Renal pelvis (tissue), 4 donors: ENCODE measurements around the gene SMTNL2. TPM values are rescaled to one million over a fixed set of nuclear protein-coding genes. Genes with fewer than 3 reads are reported as not detected.
A peak's percentile ranks its signal among the peaks of the same experiment; 100 is the strongest.
"Not testable (repeated sequence)": the region's sequence is repeated elsewhere in the genome, so short reads cannot be mapped to it uniquely, and the experiment has no call there.

Experiments
- DNase-seq: peaks from one replicate; pipeline ENCODE4 v3.0.0-alpha.2; 2013
- polyA plus RNA-seq, 3 donors: library from polyadenylated mRNA; unstranded; fragments of 120-200 nt; gene quantifications; one replicate each; pipeline ENCODE4 v1.2.1, GENCODE V29; 2013; ENCODE audit not compliant: insufficient read length in 3 of 3

The SMTNL2 gene
- polyA plus RNA-seq, 3 donors: 67.4 to 70.0 (median 67.8) TPM

GRCh38 chr17:4582101-4582501, 2.2 kb upstream of the SMTNL2 start:
- no peak for DNase-seq

- no peak for DNase-seq
Measured at GRCh38 chr17:4582691-4583090, 1.6 kb upstream of the SMTNL2 start.

DNA sequence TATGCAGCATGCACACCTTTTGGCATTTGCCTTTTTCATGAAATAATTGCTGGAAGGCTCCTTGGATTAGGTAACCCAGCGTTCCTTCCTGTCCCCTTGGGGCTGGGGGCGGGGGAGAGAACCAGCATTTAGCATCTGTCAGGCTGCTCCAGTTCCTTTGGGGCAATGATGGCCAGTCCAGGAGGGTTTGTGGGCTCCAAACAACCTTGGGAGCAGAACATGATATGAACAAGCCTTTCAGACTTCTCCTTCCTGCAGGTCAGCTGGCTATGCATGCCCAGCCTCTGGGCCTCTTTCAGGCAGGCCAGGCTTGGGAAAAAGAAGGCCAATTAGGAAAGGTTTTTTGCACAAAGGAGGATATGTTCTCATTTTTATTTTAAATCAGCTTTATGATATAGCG, 1.1 kb upstream of the SMTNL2 start:
- DNase-seq: no peak

GRCh38 chr17:4583782-4584100, 588 bp upstream of the SMTNL2 start:
- DNase-seq: peak; percentile 71

DNA sequence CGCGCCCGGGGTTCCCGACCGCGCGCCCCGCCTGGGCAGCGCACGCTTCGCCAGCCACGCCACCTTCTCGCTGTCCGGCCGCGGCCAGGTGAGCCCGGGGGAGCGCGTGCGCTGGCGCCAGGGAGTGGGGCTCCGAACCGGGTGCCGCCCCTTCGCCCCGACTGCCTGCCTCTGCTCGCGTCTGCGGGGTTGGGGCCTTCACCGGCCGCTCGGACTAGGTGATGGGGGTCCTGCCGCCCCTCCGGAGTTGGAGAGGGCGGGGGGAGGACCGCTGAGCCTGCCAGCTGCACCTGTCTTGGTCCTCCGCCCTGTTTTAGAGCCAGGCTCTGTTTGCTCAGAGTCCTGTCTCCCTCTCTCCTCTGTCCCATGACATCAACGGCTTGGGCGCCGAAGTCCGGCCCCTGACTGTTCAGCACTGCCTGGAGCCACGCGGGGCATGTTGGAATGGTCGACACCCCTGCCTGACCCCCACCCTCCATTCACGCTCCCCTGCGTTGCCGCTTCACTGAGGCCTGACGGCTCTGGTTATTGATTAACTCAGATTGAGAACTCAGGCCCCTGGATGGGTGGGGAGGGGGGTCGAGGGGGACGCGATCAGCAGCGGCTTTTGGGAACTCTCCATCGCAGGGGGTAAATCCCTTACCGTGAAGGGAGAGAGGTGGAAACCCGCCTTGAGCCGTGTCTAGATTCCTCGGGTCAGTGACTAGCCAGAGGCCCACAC, 748 bp downstream of the SMTNL2 start:
- DNase-seq: peak; percentile 81

GRCh38 chr17:4585638-4585994, 1.3 kb downstream of the SMTNL2 start:
- DNase-seq: no peak

DNA sequence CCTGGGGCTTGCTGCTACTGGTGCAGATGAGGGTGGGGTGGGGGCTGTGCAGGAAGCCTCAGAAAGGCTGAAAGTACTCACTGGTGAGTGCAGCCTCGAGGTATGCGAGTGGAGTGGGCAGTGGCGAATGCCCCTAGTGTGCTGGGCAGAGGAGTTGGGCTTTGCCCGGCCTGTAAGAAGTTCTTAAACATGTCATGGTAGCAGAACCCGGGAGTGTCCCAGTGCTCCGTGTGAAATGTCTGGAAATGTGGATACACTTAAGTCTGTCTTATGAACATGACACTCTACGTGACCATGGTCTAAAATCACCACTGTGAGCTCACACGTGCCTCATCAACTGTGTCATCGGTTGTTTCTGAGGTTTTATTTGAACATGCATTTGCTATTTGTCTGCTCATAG, 1.7 kb downstream of the SMTNL2 start:
- no peak for DNase-seq

DNA sequence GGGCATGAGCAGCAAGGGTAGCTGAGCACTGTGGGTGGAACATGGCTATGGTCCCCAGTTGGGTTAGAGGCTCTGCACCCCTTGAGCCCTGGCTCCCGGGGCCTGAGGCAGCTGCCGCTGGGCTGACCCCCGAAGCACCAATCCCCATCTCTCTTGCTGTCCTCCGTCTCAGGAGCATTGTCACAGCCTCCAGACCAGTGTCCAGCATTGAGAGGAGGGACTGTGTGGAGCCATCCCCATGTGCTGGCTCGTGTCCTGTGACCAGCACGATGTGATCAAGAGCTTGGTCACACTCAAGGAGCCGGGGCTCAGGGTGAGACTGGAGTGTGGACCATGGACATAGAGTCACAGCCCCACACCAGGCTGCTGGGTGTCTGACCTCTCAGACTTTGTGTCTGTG, 2.9 kb downstream of the SMTNL2 start:
- no peak for DNase-seq

- no peak for DNase-seq
Measured at GRCh38 chr17:4587803-4588202, 3.5 kb downstream of the SMTNL2 start.

GRCh38 chr17:4588391-4588790, 4.1 kb downstream of the SMTNL2 start:
- no peak for DNase-seq

DNA sequence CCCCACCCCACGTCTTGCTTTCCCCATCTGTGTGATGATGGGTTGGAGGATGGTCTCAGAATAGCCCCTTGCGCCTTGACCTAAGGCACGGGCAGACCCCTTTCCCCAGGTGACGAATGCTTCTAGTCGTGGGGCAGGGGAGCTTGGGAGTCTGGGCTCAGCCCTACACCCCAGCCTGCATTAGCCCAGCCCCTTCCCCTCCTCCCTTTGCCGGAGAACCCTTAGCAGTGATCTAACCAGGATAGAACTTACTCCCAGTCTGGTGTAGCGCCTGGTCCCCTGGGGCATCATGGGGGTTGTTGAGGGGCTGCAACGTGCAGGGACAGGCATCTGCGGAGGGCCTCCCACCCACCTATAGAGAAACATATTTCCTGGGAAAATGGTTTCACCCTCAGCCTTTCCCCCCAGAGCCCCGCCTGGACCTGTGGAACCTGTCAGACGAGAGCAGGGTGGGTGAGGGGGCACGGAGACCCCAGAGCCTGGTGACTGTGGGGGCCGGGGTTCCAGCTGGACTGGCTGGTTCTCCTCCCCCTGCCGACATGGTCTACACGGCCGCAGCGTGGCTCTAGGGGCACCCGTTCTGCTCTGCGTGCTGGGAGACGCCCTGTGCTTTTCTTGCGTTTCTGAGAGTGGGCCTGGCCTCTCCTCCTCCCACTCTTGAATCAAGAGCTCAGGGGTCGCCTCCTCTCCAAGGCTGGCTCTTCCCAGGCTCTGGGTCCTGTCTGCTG, 4.7 kb downstream of the SMTNL2 start:
- DNase-seq: no peak

GRCh38 chr17:4590042-4590441, 5.7 kb downstream of the SMTNL2 start:
- DNase-seq: not testable (repeated sequence)

- no peak for DNase-seq
Measured at GRCh38 chr17:4590981-4591453, 6.7 kb downstream of the SMTNL2 start.

DNA sequence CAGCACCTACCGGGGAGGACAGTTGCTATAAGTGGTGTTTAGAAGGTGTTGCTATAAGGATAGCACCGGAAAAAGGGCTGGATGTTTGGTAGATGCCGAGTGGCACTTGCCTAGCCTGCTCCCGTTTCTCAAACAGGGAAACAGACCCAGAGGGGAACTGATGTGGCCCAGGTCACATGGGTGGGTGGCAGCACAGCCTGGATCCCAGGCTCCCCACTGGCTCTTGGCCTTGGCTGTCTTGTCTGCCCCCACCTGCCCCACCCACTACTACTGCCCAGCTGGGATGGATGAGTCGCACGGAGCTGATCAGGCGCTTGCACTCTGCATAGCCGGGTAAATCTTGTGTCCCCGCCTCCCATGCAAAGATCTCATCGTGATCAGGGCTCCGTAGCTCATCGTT, 7.2 kb downstream of the SMTNL2 start:
- DNase-seq: no peak

GRCh38 chr17:4592240-4593005, 8.1 kb downstream of the SMTNL2 start:
- no peak for DNase-seq

DNA sequence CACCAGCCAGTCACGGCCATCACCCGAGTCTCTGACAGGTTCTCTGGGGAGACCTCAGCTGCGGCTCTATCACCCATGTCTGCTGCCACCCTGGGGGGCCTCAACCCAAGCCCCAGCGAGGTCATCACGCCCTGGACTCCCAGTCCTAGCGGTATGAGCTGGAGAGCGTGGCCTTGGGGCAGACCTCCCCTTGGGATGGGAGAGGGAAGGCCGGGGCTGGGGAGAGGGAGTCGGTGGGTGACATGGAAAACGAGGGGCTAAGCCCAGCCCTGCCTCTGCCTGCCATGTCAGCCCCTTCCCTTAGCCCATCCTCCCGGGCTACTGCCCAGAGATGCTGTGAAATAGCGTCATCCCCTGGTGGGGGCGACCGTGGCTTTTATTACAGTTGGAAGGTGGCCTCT, 8.7 kb downstream of the SMTNL2 start:
- DNase-seq: no peak

DNA sequence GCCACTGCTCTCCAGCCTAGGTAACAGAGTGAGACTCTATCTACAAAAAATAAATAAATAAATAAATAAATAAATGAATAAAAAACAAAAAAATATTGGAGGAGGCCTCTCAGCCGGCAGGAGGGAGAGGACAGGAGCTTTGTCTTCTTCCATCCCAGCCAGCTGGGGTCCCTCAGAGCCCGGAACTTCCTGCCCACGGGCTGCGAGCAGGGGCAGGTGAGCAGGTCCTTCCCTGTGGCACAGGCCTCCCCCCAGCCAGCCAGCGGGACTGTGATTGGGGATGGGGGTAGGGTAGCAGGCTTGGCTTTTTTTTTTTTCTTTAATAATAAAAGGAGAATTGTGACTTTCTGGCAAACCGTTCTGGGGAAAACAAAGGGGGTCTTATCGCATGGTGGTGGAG, 10.1 kb downstream of the SMTNL2 start:
- no peak for DNase-seq

- DNase-seq: no peak
Measured at GRCh38 chr17:4594931-4595684, 10.8 kb downstream of the SMTNL2 start.

DNA sequence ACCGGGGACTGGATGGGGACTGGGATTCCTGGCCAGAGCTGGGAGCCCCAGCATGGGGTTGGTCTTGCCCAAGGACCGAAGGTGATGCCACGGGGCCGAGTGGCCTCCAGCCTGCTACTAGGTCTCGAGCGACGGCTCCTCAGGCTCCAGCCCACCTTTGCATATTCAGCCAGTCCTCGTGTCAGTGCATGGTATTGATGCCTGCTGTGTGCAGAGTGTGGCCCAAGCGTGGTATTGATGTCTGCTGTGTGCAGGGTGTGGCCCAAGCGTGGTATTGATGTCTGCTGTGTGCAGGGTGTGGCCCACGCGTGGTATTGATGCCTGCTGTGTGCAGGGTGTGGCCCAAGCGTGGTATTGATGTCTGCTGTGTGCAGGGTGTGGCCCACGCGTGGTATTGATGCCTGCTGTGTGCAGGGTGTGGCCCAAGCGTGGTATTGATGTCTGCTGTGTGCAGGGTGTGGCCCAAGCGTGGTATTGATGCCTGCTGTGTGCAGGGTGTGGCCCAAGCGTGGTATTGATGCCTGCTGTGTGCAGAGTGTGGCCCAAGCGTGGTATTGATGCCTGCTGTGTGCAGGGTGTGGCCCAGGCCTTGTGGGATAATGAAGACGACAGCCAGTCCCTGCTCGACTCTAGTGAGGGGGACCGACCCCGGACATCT, 11.5 kb downstream of the SMTNL2 start:
- not testable (repeated sequence) for DNase-seq

GRCh38 chr17:4596636-4597380, 12.5 kb downstream of the SMTNL2 start:
- DNase-seq: no peak

DNA sequence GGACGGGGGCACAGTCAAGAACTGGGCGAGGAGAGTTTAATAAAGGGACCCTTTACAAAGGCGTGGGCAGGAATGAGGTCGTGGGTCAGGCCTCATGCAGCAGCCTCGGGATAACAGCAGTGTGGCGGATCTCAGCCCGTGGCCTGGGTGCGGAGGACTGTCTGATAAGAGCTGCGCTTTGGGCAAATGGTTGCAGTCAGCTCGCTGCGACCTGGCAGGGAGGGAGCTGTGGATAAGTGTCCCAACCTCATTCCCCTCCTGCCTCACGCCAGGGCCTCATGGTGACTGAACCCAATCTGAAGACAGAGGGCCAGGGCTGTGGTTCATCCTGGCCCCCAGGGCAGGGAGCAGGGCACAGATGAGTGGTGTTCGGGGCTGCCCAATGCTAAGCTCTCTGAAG, 13.6 kb downstream of the SMTNL2 start:
- no peak for DNase-seq
